HEK293 (cell line): ENCODE measurements around the gene ZBTB20.

ENCODE experiments used
- CTCF ChIA-PET: fragments of 350-600 bp; formaldehyde crosslinking; extraction: SDS; loops from one replicate; lab custom pipeline; 2021; ENCODE audit warnings: antibody characterized with exemption; lab: Yijun Ruan, JAX
- POLR2A ChIA-PET: fragments of 300-600 bp; formaldehyde crosslinking; extraction: SDS; loops from one replicate; lab custom pipeline; 2020; ENCODE audit warnings: antibody characterized with exemption, inconsistent platforms; lab: Yijun Ruan, JAX
- H3K27ac ChIP-seq: fragments of 200-500 bp; sonication (Bioruptor generic); 2 replicates; pipeline ENCODE4 v1.5.1; 2014; ENCODE audit warnings: low read depth, low read length, control low read depth, inconsistent platforms; ENCODE audit errors: extremely low read depth
- H3K36me3 ChIP-seq, 2 experiments: fragments of 200-500 bp in 1 of 2; sonication (Bioruptor generic) in 1 of 2; 1 replicate in 1 of 2; 2 replicates in 1 of 2; pipeline ENCODE4 v1.5.1; 2014 to 2017; ENCODE audit warnings: inconsistent platforms in 2 of 2, low read length in 2 of 2; ENCODE audit not compliant: control insufficient read depth in 2 of 2, insufficient read depth in 1 of 2
- H3K4me1 ChIP-seq: fragments of 200-500 bp; sonication (Bioruptor generic); 2 replicates; pipeline ENCODE4 v1.5.1; 2014; ENCODE audit warnings: mild to moderate bottlenecking, low read length, inconsistent platforms; ENCODE audit not compliant: control insufficient read depth, insufficient read depth
- H3K4me3 ChIP-seq: 2 replicates; pipeline ENCODE4 v1.5.1; 2011; ENCODE audit warnings: low read depth, mild to moderate bottlenecking, control low read depth, low read length, moderate library complexity
- H3K9me3 ChIP-seq: fragments of 200-500 bp; sonication (Bioruptor generic); 2 replicates; pipeline ENCODE4 v1.5.1; 2014; ENCODE audit warnings: low read depth, low read length, inconsistent platforms; ENCODE audit not compliant: control insufficient read depth, insufficient read depth
- BCL11B ChIP-seq: fragments of 450-650 bp; formaldehyde crosslinking; IDR thresholded peaks from 2 replicates; pipeline ENCODE4 v1.5.1; 2016; ENCODE audit warnings: low read depth, missing biosample characterization, missing genetic modification characterization
- FEZF1 ChIP-seq: fragments of 450-650 bp; formaldehyde crosslinking; IDR thresholded peaks from 2 replicates; pipeline ENCODE4 v1.5.1; 2016; ENCODE audit warnings: missing biosample characterization, missing genetic modification characterization
- IKZF3 ChIP-seq: fragments of 450-650 bp; IDR thresholded peaks from 2 replicates; pipeline ENCODE4 v1.5.0; 2018; ENCODE audit warnings: missing biosample characterization, mild to moderate bottlenecking, missing genetic modification characterization, moderate library complexity
- KLF16 ChIP-seq: fragments of 450-650 bp; formaldehyde crosslinking; IDR thresholded peaks from 2 replicates; pipeline ENCODE4 v1.5.1; 2017; ENCODE audit warnings: missing biosample characterization, missing genetic modification characterization
- KLF17 ChIP-seq: fragments of 450-650 bp; formaldehyde crosslinking; IDR thresholded peaks from 2 replicates; pipeline ENCODE4 v1.5.1; 2016; ENCODE audit warnings: missing biosample characterization, missing genetic modification characterization
- SP7 ChIP-seq: fragments of 450-650 bp; formaldehyde crosslinking; IDR thresholded peaks from 2 replicates; pipeline ENCODE4 v1.5.1; 2016; ENCODE audit warnings: missing biosample characterization, missing genetic modification characterization
- ZBTB17 ChIP-seq: fragments of 450-650 bp; formaldehyde crosslinking; IDR thresholded peaks from 2 replicates; pipeline ENCODE4 v1.5.1; 2016; ENCODE audit warnings: missing biosample characterization, missing genetic modification characterization
- ZBTB8A ChIP-seq: fragments of 450-650 bp; formaldehyde crosslinking; IDR thresholded peaks from 2 replicates; pipeline ENCODE4 v1.5.1; 2016; ENCODE audit warnings: missing biosample characterization, missing genetic modification characterization
- ZFP3 ChIP-seq: fragments of 450-650 bp; formaldehyde crosslinking; IDR thresholded peaks from 2 replicates; pipeline ENCODE4 v1.5.1; 2016; ENCODE audit warnings: low read depth, missing biosample characterization, missing genetic modification characterization
- ZNF157 ChIP-seq: fragments of 450-650 bp; formaldehyde crosslinking; IDR thresholded peaks from 2 replicates; pipeline ENCODE4 v1.5.1; 2016; ENCODE audit warnings: missing biosample characterization, missing genetic modification characterization
- ZNF16 ChIP-seq: fragments of 450-650 bp; formaldehyde crosslinking; IDR thresholded peaks from 2 replicates; pipeline ENCODE4 v1.5.1; 2016; ENCODE audit warnings: low read depth, missing biosample characterization, missing genetic modification characterization
- ZNF174 ChIP-seq: fragments of 450-650 bp; formaldehyde crosslinking; IDR thresholded peaks from 2 replicates; pipeline ENCODE4 v1.5.0; 2017; ENCODE audit warnings: missing biosample characterization, mild to moderate bottlenecking, missing genetic modification characterization
- ZNF175 ChIP-seq: fragments of 450-650 bp; formaldehyde crosslinking; IDR thresholded peaks from 2 replicates; pipeline ENCODE4 v1.5.1; 2016; ENCODE audit warnings: missing biosample characterization, missing genetic modification characterization
- ZNF19 ChIP-seq: fragments of 450-650 bp; formaldehyde crosslinking; IDR thresholded peaks from 2 replicates; pipeline ENCODE4; 2016; ENCODE audit warnings: missing biosample characterization, missing genetic modification characterization, low read depth
- ZNF223 ChIP-seq: fragments of 450-650 bp; formaldehyde crosslinking; IDR thresholded peaks from 2 replicates; pipeline ENCODE4 v1.5.1; 2016; ENCODE audit warnings: missing biosample characterization, missing genetic modification characterization
- ZNF266 ChIP-seq: fragments of 450-650 bp; formaldehyde crosslinking; IDR thresholded peaks from 2 replicates; pipeline ENCODE4 v1.5.1; 2016; ENCODE audit warnings: missing biosample characterization, missing genetic modification characterization, low read depth
- ZNF292 ChIP-seq: fragments of 450-650 bp; formaldehyde crosslinking; IDR thresholded peaks from 2 replicates; pipeline ENCODE4 v1.5.1; 2016; ENCODE audit warnings: low read depth, missing biosample characterization, missing genetic modification characterization, borderline replicate concordance
- ZNF398 ChIP-seq: fragments of 450-650 bp; formaldehyde crosslinking; IDR thresholded peaks from 2 replicates; pipeline ENCODE4 v1.5.1; 2017; ENCODE audit warnings: missing biosample characterization, missing genetic modification characterization
- ZNF48 ChIP-seq: fragments of 450-650 bp; formaldehyde crosslinking; IDR thresholded peaks from 2 replicates; pipeline ENCODE4 v1.5.1; 2016; ENCODE audit warnings: missing biosample characterization, missing genetic modification characterization
- ZNF488 ChIP-seq: fragments of 450-650 bp; formaldehyde crosslinking; IDR thresholded peaks from 2 replicates; pipeline ENCODE4 v1.5.1; 2016; ENCODE audit warnings: missing biosample characterization, missing genetic modification characterization
- ZNF510 ChIP-seq: fragments of 450-650 bp; formaldehyde crosslinking; IDR thresholded peaks from 2 replicates; pipeline ENCODE4 v1.5.1; 2018; ENCODE audit warnings: mild to moderate bottlenecking, missing genetic modification characterization, missing biosample characterization; ENCODE audit not compliant: insufficient replicate concordance
- ZNF529 ChIP-seq: fragments of 450-650 bp; formaldehyde crosslinking; IDR thresholded peaks from 2 replicates; pipeline ENCODE4 v1.5.1; 2017; ENCODE audit warnings: missing genetic modification characterization, missing biosample characterization; ENCODE audit not compliant: insufficient replicate concordance
- ZNF560 ChIP-seq: fragments of 450-650 bp; formaldehyde crosslinking; IDR thresholded peaks from 2 replicates; pipeline ENCODE4 v1.5.1; 2017; ENCODE audit warnings: missing biosample characterization, missing genetic modification characterization, borderline replicate concordance
- ZNF561 ChIP-seq: fragments of 450-650 bp; IDR thresholded peaks from 2 replicates; pipeline ENCODE4 v1.5.1; 2018; ENCODE audit warnings: missing biosample characterization, missing genetic modification characterization, borderline replicate concordance
- ZNF624 ChIP-seq: fragments of 450-650 bp; formaldehyde crosslinking; IDR thresholded peaks from 2 replicates; pipeline ENCODE4 v1.5.1; 2017; ENCODE audit warnings: missing biosample characterization, missing genetic modification characterization
- ZNF639 ChIP-seq: fragments of 450-650 bp; formaldehyde crosslinking; IDR thresholded peaks from 2 replicates; pipeline ENCODE4 v1.5.1; 2016; ENCODE audit warnings: missing biosample characterization, missing genetic modification characterization
- ZNF791 ChIP-seq: fragments of 450-650 bp; formaldehyde crosslinking; IDR thresholded peaks from 2 replicates; pipeline ENCODE4 v1.5.1; 2016; ENCODE audit warnings: missing biosample characterization, missing genetic modification characterization
- TF ChIP-seq, protein P1 (sequence below): fragments of 450-650 bp; formaldehyde crosslinking; IDR thresholded peaks from 2 replicates; pipeline ENCODE4 v1.5.1; 2016; ENCODE audit warnings: missing biosample characterization, missing genetic modification characterization

ZBTB20 gene

GRCh38 chr3:114669614-114670013, 477.5 kb downstream of the ZBTB20 start (continued):
- TF ChIP-seq ZBTB17 (tag by site-specific recombination): no peak

- Histone ChIP-seq H3K4me3 (no peak overlapping the region), H3K9me3 (no peaks in the 10 kb centered on the region), H3K36me3 (no peaks in the 10 kb centered on the region), H3K4me1 (no peaks in the 10 kb centered on the region), H3K27ac (no peak overlapping the region)
- TF ChIP-seq ZNF398: no peak
- TF ChIP-seq ZNF19 (tag by site-specific recombination): no peak
- TF ChIP-seq ZFP3 (tag by site-specific recombination): no peak
- TF ChIP-seq KLF16: no peak
- TF ChIP-seq KLF17: no peak
- TF ChIP-seq SP7: no peak
- TF ChIP-seq ZNF560 (tag by site-specific recombination): no peak
- no peak for TF ChIP-seq ZNF175
- no peak for TF ChIP-seq ZNF529 (tag by site-specific recombination)
- no peak for TF ChIP-seq ZNF266 (tag by site-specific recombination)
- TF ChIP-seq ZNF174 (tag by site-specific recombination): no peak
- TF ChIP-seq BCL11B (tag by site-specific recombination): no peak
- TF ChIP-seq ZNF624 (tag by site-specific recombination): no peak
- TF ChIP-seq ZNF16: no peak
- TF ChIP-seq ZNF510 (tag by site-specific recombination): no peak
- no peak for TF ChIP-seq ZNF791 (tag by site-specific recombination)
- no peak for TF ChIP-seq ZNF157
- POLR2A ChIA-PET: no interaction called here
- CTCF ChIA-PET: interaction anchor here (0.6 to 0.8 kb wide), 2 partner anchors 11 to 332 kb away, joined by 3 read pairs; no protein-coding TSS in a partner anchor
These were observed 479.0 kb downstream of the ZBTB20 start for GRCh38 chr3:114668099-114668498.

- no peaks in the 10 kb centered on the region for H3K9me3 ChIP-seq
- no peak overlapping the region for H3K4me3 ChIP-seq
- no peaks in the 10 kb centered on the region for H3K36me3 ChIP-seq
- no peaks in the 10 kb centered on the region for H3K4me1 ChIP-seq
- POLR2A ChIA-PET: no interaction called here
- CTCF ChIA-PET: no interaction called here
- no peak overlapping the region for H3K27ac ChIP-seq
- no peak for TF ChIP-seq FEZF1 (tag by site-specific recombination)
- no peak for TF ChIP-seq ZBTB8A (tag by site-specific recombination)
- no peak for TF ChIP-seq ZNF639 (tag by site-specific recombination)
- no peak for TF ChIP-seq ZNF223 (tag by site-specific recombination)
- TF ChIP-seq ZNF48 (tag by site-specific recombination): no peak
- TF ChIP-seq ZNF292 (tag by site-specific recombination): no peak
- no peak for TF ChIP-seq IKZF3 (tag by site-specific recombination)
- no peak for TF ChIP-seq ZNF488
- no peak for TF ChIP-seq ZNF529 (tag by site-specific recombination)
- no peak for TF ChIP-seq ZNF561 (tag by site-specific recombination)
- TF ChIP-seq, protein P1, sequence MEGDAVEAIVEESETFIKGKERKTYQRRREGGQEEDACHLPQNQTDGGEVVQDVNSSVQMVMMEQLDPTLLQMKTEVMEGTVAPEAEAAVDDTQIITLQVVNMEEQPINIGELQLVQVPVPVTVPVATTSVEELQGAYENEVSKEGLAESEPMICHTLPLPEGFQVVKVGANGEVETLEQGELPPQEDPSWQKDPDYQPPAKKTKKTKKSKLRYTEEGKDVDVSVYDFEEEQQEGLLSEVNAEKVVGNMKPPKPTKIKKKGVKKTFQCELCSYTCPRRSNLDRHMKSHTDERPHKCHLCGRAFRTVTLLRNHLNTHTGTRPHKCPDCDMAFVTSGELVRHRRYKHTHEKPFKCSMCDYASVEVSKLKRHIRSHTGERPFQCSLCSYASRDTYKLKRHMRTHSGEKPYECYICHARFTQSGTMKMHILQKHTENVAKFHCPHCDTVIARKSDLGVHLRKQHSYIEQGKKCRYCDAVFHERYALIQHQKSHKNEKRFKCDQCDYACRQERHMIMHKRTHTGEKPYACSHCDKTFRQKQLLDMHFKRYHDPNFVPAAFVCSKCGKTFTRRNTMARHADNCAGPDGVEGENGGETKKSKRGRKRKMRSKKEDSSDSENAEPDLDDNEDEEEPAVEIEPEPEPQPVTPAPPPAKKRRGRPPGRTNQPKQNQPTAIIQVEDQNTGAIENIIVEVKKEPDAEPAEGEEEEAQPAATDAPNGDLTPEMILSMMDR (tag by site-specific recombination): no peak
- TF ChIP-seq ZNF791 (tag by site-specific recombination): no peak
These were observed 480.5 kb downstream of the ZBTB20 start for GRCh38 chr3:114666623-114667022.
